NCI-H524 treated with DMSO at 0.1 percent for 48 hours (cell line): ENCODE results near the gene PXMP4.

Experiments used
- DNase-seq: peaks from one replicate; lab custom pipeline; 2025; lab: John Stamatoyannopoulos, UW

Gene PXMP4

DNA sequence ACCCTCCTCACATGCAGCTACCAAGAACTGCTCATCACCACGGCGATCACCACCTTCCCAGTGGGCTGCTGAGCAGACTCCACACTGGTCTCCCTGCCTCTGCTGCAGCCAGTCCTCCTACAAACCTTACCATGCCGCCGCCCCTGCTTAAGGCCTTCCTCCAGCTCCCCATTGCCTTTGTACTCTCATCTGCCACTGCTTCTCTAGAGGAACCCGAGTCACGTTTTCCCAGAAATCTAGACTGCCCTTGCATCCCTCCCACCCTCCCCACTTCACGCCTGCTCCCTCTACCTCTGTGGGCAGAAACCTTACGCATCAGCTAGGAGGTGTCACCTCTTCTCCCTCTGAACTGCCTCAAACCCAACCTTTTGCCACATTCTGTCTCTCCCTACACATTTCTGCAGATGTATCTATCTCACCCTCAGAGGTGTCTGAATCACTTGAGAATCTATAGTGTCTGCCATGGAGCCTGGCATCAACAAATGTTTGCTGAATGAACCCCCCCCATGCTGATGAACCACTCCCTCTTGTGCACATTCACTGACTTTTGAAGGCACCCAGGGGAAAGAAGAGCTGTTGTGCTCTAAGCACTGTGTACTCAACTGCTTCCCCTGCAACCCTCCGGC, 38.3 kb downstream of the PXMP4 start:
- no peak for DNase-seq

DNA sequence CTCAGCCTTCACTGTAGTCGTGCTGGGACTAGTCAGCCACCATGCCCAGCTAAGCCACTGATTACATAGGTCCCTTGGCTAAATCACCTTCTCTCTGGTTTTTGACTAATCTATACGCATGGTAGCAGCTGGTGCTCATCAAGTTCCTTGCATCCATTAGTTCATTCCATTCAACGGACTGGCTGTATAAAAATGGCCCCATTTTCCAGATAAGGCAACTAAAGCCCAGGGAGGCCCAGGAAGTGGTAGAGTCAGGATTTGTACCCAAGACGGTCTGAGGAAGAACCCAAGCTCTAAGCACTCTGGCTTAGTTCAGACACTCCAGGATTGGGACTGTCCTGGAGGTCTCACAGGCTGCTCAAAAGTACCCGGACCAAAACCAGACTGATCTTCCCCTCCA, 38.8 kb downstream of the PXMP4 start:
- DNase-seq = no peak

DNA sequence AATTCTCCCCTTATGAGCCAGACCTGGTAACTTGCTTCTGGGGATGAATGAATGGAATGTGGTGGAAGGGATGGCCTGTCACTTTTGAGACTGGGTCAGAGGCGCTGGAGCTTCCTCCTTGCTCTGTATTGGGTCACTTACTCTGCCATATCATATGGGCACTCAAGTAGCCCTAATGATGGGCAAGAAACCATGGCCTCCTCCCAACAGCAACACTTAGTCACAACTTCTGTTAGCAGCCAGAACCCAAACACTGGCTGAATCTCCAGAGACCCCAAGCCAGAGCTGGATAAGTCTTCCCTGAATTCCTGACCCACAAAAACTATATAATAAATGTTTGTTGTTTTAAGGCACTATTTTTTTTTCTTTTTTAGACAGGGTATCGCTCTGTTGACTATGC, 39.4 kb downstream of the PXMP4 start:
- no peak for DNase-seq

DNA sequence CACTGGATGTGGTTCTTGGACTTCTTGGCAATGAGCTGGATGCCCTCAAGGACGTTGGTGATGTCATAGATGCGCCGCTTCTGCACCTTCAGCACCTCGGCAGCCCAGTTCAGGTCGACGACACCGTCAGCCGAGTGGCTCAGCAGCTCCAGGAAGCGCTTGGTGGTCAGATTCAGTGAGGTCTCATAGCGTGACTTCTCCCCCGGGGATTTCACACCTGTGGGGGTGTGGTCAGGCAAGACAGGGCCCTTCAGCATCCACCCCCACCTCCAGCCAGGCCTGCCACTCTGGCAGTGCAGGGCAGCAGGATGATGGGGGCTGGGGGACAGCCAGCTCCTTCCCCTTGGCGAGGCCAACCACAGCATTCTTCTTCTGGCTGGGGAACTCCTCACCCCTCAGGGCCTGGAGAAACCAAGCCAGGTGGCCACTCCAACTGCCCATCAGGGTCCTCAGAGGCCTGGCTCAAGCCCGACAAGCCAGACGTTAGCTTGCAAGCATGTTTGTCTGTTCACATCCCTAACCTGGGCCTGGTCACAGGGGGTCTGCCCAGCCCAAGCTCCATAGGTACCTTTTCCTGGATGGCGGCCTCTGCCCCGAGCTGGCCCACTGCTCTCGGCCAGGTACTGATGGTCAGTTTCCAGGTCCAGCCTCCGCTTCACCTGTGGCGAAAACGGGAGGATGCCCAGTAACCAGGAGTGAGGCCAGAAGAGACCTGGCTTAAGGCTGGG, 40.2 kb downstream of the PXMP4 start:
- no peak for DNase-seq

DNA sequence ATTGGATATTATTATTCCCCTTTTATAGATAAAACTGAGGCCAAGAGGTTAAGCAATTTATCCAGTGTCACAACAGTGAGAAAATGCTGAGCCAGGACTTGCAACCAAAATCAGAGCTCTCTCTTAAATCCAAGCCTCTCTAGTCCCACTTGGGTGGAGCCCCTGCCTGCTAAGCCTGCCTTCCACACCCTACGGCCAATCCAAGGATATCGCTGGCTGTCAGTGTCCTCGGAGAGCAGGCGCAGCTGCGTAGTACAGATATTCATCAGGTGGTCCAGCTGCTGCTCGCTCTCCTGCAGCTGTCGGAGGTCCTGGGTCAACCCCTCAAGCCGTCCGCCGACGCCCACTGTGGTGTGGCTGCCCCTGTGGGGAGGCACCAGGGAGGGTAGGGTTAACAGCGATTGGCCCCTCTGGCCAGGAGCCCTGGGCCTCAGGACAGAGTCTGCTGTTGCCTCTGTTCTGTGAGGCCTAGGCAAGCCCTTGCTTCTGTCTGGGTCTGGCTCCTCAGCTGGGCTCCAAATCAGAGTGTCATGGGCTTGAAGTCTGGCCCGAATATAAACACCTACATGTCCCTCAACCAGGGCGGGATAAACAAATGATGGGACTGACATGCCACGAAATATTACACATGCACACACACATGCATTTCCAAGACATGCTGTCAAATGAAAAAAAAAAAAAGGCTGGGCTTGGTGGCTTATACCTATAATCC, 42.0 kb downstream of the PXMP4 start:
- DNase-seq = no peak

DNA sequence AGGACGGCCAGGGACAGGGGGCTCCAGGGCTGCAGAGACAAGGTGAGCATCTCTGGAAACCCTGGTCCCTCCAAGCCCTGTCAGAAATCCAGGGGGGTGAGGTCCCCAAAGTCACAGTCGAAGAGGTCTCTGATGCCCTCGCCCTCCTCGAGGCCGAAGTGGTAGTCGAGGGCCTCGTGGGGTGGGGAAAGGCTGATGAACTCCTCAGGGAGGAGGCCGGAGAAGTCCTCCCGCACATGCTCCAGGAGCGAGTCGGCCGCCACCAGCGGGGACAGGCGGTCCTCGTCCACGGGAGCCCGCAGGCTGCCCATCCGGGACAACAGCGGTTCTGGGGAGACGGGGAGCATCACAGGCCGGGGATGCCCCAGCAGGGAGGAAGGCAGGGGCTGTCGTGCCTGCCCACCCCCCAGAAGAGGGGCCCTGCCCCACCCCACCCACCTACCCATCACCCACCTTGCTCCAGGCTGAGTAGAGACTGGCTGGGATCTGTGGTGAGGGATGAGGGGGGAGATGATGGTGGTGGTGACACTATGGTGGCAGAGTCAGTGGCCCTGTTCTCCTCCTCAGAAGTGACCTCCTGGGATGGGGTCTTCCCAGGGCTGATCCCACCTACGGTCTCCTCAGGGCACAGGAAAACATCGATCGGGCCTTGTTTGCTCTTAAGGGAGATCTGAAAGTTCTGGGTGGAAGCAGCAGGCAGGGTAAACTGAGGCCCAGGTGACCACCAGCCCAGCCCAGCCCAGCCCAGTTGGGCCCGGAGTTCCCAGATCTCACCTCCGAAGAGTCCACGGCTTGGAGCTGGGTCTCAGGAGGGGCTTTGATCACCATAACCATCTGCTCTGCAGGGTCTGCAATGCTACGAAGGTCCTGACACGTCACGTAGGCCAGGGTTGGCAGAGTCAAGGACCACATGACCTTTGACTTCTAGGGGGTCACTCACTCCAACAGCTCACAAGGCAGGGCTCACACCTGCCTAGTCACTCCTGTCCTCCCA, 43.2 kb downstream of the PXMP4 start:
- no peak for DNase-seq

DNA sequence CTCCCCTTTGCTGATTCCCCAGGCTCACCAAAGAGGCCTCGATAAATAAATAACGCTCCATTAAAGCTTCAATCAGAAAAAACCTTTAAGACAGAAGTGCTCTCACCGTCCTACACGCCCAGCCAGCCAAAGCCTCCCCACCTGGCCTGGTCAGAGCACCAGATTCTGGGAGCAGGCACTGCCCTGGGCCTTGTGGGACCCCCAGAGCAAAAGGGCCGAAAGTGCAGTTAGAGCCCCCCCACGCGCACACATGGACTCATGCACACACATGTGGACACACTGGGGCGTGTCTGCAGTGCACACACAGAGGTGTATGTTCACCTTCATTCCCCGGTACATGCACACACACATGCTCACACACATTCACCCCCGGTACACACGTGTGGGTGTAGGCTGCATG, 44.0 kb downstream of the PXMP4 start:
- DNase-seq = no peak

DNA sequence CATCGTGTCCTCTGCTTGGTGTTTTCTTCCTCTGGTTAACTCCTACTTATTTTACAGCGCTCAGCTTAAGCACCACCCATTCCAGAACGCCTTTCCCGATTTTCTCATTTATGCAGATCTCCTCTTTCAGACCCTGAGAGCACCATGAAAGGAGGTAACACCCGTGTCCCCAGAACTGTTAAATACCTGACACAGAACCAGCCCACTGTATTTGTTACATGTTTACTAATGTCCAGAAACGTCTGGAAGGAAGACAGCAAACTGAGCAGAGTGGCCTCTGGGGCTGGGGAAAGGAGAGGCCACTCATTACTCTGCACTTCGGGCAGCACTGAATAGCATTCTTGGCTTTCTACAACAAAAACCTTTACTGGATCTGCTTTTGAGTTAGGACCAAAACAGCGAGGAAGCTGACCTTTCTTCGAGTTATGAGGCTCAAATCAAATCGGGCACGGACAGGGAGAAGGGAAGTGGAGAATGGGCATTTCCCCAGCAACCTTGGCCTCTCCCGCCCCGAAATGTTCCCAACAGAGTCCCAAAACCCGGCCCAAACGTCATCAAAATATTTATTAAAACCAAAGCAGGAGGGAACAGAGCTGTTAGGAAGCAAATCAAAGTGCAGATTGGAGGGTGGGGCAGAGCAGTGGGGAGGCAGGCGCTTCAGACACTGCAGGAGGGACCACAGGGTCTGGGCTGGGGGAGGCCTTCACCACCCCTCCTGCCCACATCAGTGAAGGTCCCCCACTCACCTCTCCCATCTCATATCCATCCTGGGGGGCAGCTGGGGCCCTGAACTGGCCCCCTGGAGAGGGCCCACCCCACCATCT, 44.8 kb downstream of the PXMP4 start:
- peak; percentile 47 for DNase-seq

DNA sequence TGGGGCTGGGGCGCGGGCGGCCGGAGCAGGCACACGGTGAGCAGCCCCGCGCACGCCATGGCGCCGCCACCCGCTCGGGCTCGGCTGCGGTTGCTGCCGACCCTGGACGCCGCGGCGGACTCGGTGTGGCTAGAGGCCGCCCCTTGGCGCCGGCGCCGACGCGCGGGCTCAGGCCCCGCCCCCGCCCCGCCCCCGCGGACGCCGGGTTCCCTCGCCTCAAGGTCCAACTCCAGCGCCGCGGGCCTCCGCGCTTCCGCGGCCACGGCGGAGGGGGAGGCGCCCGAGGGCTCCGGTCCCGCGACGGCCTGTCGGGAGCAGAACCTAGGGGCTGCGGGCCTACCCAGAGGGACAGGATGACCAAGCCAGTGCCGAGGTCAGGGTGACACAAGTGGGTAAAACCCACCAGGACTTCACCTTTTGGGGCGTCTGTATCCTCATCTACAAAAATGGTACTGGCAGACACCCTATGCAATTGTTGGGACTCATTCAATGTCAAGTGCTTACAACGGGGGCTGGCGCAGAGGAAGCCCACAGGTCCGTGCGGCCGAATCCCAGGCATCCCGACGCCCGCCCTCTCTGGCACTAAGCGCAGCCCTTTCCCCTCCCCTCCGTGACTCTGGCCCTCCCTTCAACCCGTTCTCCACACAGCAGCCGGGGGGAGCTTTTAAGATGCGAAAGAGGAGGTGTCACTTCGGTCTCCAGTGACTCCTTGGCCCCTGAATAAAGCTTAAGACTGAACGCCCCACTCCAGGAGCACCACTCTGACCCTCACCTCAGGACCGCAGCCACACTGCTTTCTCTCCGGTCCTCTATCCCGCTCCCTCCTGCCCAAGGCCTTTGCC, 45.6 kb downstream of the PXMP4 start, which contains the start of gene NECAB3:
NECAB3 (minus strand) TSS at position 135 of the 842 bp plus-strand sequence; CDS start at position 59, 76 bp downstream.
- peak; percentile 65 for DNase-seq

DNA sequence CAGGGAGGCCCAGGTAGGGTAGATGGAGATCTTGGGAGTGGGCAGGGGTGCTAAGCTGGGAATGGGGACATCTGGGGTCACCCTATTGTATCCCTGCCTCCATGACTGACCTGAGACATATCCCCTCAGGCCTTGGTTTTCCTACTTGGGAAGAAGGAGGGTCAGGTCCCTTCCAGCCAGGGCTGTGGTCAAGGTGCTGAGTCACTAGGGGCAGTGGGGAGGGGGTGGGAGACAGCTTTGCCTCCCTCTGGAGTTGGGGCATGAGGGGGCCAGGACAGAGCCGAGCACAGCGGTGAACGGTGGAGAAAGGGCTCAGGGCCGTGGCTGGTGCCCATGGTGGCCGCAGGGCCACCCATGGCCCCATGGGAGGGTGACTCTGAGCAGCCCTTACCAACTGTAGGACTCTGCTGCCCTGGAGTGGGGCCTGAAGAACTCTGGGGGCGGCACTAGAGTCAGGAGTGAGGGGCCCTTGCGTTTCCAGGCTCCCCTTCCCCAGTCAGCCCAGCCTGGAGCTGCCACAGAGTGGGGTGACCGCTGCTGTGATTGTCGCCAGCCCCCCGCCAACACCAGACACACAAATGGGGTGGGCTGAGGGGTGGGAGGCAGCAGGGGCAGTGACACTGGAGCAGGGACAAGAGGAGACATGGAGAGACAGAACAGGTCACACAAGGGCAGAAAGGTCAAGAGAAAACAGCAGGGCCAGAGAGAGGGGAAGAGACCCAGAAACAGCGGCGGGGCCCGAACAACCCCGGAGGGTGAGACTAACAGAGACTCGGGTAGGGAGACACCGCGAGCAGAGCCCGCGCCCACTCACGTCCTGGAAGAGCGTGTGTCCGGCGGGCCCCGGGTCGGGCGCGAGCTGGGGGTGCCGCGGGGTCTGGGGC, 46.5 kb downstream of the PXMP4 start:
- DNase-seq = no peak

DNA sequence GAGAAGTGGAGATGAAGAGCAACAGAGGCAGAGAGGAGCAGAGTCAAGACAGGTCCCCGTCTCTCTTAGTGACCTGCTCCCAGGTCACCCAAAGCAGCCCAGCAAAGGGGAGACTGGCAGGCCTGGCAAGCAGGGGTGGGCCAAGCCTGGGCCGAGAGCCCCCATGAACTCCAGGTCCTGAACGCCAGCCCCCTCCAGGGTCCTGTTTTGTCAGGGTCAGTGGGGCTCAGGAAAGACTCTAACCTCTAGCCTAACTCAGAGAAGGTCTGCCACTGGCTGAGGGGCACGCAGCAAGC, 47.0 kb downstream of the PXMP4 start:
- no peak for DNase-seq

DNA sequence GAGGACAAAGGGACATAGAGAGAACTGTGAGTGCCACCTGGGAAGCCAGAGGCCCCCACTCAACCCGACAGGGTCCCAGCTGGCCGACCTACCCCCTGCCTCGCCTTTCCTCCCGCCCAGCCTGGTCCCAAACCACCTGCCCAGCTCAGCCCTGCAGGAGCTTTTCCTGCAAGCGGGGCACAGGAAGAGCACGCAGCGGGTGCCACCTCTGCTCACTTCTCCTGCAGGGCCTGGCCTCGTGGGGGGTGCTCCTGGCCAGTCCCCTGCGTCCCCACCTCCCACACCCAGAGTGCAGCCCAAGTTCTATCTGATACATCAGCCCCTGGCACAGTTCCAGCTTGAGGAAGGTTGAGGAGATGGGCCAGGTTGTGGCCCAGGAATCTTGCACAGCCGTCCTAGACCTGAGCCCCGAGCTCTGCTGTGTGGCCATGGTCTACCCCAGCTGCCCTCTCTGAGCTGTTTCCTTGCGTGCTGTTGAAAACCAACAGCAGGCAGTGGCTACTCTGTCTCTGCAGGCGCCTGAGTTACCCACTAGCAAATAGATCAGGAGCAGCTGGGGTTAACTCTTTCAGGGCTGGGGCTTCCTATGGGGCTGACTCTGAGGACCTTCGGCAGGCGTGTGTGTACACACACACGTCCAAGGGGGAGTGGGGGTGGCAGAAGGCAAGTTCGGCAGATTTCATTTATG, 47.5 kb downstream of the PXMP4 start:
- peak; percentile 12 for DNase-seq

DNA sequence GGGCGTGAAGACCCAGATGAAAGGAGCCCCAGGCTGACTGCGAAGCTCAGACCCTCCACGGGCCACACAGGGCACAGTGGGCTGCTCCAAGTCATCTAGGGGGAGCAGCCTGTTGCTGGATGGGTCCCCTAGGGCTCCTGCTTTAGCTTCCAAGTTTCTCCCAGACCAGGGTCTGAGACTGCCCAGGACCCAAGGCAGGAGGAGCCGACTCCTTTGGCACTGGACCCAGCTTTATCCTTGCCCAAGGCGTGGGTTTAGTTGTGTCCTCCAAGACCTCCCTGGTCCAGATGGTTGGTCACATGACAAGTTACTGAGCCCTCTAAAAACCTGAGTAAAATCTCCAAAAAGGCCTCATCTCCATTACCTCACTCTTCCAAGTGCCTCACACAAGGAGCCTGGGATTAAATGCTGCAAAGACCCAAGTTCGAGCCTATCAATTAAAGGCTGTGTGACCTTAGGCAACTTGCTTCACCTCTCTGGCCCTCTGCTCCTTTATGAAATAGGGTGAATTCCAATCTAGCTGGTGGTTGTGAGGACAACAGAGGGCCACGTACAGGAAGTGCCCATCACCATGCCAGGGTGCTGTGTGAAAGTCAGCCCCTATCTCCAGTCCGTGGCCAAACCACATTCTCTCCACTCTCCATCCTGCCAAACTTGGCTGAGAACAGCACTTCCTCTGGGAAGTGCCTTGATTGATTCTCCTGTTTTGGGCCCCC, 48.4 kb downstream of the PXMP4 start:
- DNase-seq = no peak

DNA sequence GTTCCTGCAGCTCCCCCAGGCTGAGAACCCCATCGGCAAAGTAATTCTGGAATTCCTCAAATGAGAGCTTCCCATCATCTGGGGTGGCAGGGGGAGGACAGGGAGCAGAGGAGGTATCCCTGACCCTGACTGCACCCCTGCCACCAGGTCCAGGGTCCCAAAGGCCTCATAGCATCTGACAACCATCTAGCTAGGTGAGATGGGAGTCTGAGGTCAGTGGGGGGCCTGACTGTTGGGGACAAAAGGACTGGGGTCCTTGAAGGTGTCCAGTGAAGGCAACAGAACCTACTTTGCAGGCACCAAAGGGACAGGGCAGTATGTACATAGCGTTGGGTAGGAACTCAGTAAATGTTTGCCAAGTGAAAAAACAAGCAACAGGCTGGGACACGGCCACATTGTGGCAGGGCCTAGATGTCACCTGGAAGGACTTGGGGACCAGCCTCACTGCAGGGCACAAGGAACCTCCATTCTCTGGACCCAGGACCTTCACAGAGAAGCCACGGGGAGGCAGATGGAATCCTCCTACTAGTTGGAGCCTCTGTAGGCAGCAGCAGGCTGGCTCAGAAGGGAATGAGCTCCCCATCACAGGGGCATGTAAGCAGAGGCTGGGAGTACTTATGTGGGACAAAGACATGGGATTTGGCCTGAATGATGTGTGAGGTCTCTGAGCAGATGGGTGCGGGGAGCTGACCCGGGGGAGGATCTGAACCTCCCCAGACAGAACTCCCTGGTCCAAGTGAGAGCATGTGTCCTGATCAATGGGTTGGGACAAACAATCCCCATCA, 49.2 kb downstream of the PXMP4 start:
- no peak for DNase-seq

DNA sequence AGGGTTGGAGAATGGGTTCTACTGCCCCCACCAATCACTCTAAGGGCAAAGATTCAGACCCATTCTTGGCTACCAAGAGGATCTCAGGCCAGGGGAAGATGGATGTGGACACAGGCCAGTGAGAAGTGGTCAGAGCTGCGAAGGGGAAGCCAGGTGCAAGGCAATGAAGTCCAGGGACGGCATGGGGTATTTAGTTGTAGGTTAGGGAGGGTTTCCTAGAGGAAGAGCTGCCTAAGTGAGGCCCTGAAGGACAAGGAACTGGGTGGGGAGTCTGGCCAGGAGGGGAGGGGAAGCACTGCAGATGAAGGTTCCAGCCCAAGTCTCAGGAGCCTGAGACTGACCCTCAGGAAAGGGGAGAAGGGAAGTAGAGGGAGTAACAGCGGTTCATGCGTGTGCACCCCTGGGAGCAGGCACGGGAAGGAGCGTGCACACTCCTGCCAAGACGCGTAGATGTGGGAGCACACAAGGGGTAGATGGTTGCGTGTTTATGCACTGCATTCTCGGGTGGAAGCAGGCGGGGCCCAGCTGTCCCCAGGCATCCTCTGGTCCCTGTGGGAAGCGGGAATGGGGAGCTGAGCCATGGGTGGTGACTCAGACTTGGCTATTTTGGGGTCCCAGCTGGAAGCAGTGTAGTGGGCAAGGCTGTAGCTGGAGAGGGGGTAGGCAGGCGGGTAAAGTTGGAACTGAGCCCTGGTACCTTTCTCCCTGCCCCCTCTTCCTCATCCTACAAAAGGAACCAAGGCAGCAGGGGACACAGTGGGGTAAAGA, 50.1 kb downstream of the PXMP4 start:
- no peak for DNase-seq

DNA sequence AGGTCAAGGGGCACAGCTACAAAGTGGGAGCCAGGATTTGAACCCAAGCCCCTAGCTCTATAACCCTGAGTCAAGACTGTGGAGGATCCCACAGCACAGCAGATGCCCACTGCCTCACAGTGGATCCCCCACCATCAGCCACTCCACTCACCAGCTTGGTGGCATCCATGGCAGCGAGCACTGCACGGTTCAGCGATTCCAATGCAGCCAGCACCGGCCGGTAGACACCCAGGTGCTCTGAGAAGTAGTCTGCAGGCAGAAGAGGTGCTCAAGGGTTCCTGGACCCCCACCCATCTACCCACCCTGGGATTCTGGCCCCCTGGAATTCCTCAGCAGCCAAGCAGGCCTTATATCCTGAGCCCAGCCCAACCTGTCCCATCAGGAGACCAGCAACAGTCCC, 50.9 kb downstream of the PXMP4 start:
- no peak for DNase-seq
